GM23248 (cell line): ENCODE results near the gene NCCRP1.

Experiments
- EZH2 ChIP-seq: fragments of 200-600 bp; sonication (generic); IDR thresholded peaks from 2 replicates; pipeline ENCODE4 v1.6.1; 2018; ENCODE audit warnings: antibody characterized with exemption, mild to moderate bottlenecking; ENCODE audit not compliant: insufficient read depth, poor library complexity, severe bottlenecking
- EZH2phosphoT487 ChIP-seq: fragments of 200-600 bp; sonication (generic); IDR thresholded peaks from 2 replicates; pipeline ENCODE4 v1.6.1; 2018; ENCODE audit warnings: antibody characterized with exemption, moderate library complexity, mild to moderate bottlenecking, low read depth; ENCODE audit not compliant: insufficient read depth

DNA sequence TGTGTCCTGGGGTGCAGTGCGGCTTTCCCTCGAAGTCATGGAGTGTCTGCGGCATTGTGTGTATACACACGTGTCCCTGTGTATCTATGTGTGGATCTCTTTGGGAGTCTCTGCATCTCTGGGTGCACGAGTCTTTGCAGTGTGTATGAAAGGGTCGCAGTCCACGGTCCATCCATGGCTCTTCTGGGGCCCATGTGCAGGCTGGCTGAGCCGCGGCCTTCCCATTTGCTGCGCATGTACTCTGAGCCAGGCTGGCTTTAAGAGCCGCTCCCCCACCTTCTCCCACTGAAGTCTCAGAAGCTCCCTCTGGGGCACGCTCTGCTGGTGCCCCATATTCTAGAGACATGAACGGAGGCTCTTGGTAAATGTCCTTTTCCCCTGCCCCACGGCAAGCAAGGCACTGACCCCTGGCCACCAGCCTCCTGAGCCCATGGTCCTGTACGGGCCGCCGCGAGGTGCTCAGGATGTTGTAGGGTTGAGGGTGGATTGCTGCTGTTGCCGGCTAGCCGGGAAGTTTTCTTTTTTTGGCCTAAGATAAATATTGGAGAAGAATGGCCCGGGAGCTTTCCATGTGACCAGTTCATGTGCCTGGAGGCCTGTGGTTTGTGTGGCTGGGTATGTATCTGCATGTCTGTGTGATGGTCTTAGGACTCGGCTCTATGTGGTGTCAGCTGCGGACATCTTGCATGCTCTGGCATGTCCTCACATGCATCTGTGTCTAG is 39.3 kb upstream of the NCCRP1 start:
- TF ChIP-seq EZH2phosphoT487 (no peak), EZH2 (no peak)
